GM19324 (cell line): ENCODE measurements around the gene RHOBTB1.
"Not testable (repeated sequence)": the region's sequence is repeated elsewhere in the genome, so short reads cannot be mapped to it uniquely, and the experiment has no call there.

Source experiments
- ATAC-seq: cut with Tn5 transposase; IDR thresholded peaks from one replicate; pipeline ENCODE4 v1.9.1; 2021; ENCODE audit warnings: mild to moderate bottlenecking, moderate library complexity; ENCODE audit not compliant: unreplicated experiment, low FRiP score

Gene RHOBTB1, protein sequence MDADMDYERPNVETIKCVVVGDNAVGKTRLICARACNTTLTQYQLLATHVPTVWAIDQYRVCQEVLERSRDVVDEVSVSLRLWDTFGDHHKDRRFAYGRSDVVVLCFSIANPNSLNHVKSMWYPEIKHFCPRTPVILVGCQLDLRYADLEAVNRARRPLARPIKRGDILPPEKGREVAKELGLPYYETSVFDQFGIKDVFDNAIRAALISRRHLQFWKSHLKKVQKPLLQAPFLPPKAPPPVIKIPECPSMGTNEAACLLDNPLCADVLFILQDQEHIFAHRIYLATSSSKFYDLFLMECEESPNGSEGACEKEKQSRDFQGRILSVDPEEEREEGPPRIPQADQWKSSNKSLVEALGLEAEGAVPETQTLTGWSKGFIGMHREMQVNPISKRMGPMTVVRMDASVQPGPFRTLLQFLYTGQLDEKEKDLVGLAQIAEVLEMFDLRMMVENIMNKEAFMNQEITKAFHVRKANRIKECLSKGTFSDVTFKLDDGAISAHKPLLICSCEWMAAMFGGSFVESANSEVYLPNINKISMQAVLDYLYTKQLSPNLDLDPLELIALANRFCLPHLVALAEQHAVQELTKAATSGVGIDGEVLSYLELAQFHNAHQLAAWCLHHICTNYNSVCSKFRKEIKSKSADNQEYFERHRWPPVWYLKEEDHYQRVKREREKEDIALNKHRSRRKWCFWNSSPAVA

DNA sequence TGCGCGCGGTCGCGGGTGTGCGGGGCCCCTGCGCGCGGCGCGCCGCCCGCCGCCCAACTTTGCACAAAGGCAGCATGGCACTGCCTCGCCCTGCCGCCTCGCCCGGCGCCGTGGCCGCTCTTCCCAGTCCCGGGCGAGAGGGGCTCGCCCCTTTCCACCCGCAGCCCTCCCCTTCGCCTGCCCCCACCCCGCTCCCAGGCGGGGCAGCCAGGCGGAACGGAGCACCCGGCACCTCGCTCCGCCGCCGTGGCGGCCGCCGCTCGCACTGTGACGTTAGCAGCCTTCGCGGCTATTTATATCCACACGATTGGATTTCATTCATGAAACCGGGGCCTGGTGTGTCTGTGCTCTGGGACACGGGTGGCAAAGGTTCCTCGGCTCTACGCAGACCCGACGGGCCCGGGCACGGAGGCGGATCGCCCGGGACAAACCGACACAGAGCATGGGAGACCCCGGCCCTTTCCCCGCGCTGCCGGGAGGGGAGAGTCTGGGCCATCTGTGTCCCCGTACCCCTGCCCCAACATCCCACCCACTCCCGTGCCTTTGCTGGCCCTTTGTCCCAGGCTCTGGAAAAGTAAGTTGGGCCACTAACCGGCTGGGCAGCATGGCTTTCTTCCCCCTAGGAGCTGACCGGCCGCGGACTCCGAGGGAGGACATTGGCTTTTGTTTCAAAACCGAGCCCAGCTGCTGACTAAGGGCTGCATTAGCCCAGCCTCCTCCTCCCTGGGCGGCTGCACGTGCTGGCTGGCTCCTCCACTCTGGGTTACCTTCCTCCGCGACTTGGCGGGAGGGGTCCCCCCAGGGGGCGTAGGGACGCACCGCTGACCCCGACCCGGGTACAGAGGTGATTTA, at the start of gene RHOBTB1:
Gene RHOBTB1 (minus strand): TSS at position 128 of the 852 bp plus-strand sequence. CDS start 32,643 bp downstream, outside the sequence.
- ATAC-seq, result peak; percentile 55

DNA sequence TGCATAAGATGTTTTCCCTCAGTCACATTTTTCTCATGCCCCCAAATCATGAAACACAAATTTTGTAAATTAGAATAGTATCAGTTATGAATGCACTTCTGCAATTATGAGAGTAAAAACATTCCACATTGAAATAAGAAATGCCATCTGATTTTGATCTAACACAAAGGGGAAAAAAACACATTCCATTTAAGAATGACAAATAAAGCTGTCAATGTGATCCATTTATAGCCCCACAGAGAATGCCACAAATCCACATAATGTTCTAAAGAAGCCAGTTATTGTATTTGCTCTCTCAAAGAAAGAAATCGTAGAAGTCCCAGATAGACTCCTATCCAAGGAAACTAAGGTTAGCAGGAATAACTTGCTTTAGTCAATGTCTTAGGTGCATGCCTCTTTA, 48.7 kb upstream of the RHOBTB1 start:
- ATAC-seq, result no peak

DNA sequence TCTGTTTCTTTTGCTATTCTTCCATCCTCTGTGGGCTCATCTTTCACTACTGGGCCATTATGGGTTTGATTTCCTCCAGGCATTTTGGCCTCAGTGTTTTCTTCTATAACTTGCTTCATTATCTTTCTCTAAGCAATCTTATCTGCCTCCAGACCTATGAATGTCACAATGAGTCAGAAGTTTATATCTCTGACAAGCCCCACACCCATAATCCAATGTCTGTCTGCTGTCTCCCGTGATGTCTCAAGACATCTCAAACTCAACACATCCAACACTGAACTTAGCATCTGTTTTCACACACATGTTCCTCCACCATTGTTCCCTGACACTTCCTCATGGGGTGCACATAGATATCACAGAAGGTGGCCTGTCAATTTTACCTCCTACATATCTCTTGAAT, 46.7 kb upstream of the RHOBTB1 start:
- ATAC-seq, result no peak

DNA sequence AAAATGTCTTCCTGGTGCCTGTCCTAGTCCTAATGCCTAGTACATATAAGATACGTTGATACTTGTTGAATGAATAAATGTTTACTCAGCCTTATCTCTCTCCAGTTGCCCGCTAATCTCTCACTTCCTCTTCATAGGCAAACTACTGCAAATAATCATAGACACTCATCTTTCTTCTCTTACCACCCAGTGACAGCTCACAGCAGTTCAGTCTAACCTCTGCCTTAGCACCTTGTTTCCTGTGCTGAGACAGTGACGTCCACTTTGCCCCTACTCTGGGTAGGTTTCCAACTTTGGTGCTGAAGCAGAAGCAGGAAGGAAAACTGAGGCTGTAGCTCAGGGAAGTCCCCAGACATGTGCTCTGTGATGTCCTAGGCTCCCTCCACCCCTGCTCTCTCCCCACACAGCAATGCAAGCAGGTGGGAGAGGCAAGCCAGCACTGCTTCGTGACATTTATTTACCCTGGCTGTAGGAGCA, 45.5 kb upstream of the RHOBTB1 start:
- peak; percentile 60 for ATAC-seq

DNA sequence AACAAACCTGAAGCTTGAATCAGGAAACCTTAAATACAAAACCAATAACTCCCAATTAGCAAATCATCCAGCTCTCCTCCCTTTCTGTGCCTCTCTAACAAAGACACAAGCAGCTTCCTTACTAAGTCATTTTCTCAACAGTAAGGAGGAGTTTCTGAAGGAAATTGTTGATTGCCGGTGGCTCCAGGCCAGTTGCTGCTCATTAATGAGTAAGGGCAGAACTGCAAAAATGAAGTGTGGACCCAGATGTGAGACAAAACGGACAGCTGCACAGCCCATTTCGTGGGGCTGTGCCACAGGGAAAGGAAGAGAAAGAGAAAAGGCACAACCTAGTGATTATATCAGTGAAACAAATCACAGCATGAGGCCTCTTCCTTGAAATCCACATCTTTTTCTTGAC, 42.8 kb upstream of the RHOBTB1 start:
- no peak for ATAC-seq

DNA sequence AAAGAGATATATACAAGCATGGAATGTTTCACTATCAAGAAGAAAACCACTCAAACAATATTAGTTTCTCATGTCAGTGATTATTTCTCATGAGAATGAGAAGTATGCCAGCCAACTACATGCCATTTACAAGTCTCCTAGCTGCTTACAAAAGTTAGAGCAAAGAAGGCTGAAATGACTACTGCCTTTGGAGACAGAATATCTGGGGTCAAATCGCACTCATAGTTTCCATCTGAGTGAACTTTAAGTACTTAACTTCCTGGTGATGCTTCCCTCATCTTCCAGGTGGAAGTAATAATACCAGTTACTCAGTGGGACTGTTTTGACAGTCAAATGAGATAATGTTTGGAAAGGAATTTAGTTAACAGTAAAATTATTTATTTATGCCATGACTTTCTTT, 42.0 kb upstream of the RHOBTB1 start:
- ATAC-seq, result no peak

DNA sequence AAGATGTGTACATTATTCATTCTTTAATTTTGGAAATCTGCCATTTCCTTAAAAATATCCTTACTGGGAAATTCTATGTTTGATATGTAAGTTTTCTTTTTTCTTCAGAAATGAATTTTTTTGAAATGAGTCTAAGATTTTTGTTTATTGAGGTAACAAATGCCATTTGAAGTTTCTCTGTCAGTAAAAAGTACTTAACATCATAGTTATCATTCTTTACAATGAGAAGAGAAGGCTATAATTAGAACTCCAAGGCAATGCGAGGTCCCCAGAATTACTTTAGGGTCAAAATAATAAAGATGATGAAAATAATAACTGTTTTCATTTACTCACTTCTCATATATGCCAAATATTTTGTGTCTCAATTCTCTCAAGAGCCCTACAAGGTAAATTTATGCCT, 37.0 kb upstream of the RHOBTB1 start:
- ATAC-seq, result no peak

DNA sequence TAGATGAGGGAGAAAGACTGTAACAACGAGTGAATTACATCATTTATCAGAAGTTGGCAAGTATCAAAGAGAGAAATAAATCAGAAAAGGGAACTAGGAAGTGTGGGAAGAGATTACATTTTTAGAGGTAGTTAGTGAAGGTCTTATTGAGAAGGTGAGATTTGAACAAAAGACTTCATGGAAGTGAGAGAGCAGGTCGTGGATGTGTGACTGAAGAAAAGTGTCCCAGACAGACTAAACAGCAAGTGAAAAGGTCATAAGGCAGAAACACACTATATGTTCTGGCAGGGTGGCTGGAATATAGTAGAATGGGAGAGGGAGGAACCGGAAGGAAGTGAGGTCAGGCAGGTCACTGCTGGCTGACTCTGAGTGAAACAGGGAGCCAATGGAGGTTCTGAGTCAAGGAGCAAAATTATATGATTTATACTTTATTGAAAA, 35.7 kb upstream of the RHOBTB1 start:
- ATAC-seq, result no peak

DNA sequence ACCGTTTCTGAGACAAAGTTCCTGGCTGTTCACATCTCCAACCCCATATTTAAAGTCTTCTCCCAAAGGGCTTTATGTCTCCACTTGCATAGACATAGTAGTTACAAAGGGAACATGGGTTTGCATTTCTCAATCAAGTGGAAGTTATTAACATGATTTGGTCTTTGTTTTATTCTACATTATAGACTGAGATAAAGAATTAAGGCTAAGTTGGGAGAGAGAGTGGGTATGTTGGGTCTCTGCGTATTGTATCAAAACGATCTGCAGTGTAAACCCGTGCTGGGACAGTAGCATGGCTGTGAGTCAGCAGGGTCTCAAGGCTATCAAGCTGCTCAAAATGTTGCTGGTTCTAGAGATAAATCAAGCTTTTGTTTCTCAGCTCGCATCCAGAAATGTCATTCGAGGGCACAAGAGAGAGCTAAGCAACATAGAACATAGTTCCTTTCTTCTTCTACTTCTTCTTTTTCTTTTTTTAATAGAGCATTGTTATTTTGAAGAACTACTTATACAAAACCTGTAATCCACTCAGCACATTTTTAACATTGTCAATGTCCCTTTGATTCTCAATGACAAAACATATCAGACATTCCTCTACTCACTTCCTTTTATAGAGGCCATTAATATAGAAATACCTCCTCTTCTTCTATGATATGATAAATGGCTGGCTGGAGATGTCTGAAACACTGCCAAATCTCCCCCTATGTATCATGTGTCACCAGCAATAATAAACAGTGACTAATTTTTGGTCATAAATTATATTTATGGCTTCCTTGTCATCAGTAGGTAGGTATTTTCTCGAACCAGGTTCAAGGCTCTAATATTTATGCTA, 34.5 kb upstream of the RHOBTB1 start:
- no peak for ATAC-seq

DNA sequence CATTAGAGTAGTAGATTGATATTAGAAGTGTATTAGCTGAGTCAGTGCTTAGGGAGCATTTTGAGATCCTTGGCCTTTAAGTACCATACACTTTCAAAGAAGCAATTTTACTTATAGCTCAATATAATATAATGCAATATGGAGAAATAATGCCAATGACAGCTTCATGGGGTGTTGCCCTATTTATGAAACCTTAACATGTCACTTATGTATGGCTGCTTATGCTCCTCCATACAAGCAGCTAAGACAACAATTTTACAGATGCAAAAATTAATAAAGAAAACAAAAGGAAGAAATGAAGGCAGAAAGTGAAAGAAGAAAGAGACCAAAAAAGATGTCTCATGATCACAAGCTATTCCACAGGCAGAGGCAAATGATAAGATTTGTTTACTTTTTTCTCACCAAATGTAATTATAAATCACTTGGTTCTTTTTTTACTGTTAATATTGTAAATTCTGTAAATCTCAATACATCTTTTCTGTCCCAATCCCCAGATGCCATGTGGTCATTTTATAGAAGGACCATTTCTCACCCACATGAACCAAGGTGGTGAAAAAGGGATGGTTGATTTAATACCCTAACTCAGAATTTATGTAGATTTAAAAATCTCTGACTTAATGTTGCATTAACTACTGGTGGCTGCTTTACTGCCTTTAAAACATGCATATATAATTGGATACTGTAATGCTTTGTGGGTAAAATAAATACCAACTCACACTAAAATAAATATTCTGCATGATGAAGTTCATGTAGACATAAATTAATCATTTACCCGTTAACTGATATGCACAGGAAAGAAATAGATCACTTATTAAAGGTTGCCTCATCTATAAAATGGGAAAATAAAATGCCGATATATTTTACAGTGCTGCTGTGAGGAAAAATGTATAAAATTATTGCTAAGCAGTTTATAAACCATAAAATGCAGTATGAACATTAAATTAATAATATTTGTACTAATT, 33.5 kb upstream of the RHOBTB1 start:
- ATAC-seq, result no peak

DNA sequence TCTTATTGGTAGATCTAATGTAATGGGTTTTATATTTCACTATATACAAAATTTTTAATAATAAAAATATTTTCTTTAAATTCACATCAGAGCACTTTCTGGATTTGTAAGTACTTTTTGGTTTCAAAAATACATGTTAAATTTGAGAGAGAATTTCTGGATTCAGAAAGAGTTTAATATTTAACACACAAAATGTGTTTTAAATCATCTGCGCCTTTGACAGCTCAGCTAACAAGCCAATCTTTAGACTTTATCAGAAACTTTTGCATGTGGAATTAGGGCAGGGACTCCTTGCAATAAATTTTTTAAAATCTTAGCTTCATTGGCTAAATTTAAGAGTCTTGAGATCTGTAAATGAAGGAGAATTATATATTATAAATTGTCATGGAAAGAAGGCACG, 32.7 kb upstream of the RHOBTB1 start:
- no peak for ATAC-seq

DNA sequence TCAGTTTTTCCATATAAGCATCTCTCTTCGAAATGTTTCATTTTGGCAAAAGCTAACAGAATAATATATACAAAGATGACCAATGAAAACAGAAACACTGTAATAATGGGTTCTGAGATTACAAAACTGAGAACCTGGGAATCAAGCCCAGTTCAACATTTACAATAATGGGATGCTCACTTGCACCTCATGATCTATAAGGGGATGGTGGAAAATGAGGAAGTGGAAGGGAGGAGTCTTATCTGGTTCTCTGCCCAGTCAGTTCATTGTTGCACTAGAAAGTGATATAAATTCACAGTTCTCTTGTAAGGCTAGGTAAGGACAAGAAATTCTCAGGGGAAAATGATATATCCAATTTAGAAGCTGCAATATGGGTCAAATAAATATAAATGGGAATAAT, 31.7 kb upstream of the RHOBTB1 start:
- ATAC-seq, result no peak

DNA sequence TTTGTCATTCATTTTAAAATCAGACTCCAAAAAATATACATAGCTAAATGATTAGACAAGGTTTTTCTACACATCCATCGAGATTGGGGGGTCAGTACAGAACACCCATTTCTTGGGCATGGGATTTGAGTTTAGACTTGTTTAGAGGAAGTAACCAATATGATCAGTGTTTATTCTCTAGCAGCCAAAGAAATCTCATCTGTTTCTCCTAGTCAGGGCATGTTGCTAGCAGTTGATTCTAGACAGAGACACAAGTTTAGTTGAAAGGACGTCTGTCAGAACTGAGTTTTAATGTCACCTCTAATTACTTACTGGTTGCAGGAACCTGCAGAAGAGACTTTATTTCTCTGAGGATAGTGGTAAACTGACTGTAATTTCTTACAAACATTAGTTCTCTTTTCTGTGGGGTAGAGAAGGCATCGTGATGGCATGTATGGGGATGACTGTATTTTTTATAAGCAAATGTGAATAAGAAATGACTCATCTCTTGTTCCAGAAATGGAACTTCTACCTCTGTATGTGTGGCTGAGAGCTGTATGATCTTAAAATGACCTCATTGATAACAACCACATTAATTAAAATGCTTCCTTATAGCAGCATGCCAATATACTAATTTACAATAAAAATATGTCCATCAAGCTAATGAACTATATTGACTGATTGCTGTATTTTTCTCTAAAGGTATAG, 30.6 kb upstream of the RHOBTB1 start:
- ATAC-seq, result no peak

DNA sequence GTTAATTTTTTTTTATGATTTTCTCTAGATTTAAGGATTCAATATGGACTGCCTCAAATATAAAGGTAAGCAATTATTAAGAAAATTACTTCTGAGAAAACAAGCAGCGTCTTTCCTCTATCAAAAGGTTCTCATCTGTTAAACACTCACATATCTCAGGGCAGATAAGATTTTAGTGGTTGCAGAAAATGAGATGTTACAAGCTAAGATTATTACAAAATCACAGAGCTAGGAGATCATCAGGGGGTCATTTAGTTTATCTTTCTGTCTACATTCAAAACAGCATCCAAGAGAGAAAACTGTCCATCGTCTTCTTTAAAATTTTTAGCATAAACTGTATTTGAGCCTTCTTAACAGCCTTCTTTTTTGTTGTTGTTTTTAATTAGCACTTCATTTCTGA, 29.1 kb upstream of the RHOBTB1 start:
- no peak for ATAC-seq

DNA sequence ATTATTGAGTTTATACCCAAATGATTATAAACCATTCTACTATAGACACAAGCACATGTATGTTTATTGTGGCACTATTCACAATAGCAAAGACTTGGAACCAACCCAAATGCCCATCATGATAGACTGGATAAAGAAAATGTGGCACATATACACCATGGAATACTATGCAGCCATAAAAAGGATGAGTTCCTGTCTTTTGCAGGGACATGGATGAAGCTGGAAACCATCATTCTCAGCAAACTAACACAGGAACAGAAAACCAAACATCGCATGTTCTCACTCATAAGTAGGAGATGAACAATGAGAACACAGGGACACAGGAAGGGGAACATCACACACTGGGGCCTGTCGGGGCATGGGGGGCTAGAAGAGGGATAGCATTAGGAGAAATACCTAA, 28.2 kb upstream of the RHOBTB1 start:
- not testable (repeated sequence) for ATAC-seq

DNA sequence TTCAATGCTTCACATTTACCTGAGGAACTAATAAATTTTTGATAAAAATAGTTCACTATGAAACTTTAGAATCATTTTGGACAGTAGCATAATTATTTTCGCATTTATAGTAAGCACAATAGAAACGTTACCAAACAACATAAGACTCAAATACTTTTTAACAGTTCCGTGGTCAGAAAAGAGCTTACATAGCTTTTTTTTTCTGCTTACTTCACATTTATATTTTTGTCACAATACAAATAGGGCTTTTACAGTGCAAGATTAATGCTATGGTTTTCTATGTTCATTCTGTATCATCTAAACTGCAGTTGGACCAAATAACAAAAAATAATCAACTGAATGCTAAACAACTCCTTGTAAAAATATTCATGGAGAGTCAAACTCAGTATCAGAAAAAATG, 26.5 kb upstream of the RHOBTB1 start:
- no peak for ATAC-seq

DNA sequence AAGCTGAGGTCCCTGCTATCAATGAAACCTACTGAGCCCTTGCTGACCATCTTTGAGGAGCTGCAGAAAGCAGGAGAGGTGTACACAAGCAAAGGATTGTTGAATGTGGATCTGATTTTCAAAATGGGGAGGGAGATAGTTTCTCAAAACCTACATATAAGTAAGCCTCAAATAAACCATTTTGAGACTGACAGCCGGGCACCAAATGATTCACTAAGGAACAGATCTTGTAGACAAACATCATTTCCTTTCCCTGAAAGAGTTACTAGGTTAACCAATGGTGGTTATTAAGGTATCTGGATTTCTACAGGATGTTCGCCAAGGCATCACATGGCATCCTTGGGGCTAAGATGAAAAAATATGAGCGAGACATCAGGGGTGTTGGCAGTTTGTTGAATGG, 24.5 kb upstream of the RHOBTB1 start:
- no peak for ATAC-seq

DNA sequence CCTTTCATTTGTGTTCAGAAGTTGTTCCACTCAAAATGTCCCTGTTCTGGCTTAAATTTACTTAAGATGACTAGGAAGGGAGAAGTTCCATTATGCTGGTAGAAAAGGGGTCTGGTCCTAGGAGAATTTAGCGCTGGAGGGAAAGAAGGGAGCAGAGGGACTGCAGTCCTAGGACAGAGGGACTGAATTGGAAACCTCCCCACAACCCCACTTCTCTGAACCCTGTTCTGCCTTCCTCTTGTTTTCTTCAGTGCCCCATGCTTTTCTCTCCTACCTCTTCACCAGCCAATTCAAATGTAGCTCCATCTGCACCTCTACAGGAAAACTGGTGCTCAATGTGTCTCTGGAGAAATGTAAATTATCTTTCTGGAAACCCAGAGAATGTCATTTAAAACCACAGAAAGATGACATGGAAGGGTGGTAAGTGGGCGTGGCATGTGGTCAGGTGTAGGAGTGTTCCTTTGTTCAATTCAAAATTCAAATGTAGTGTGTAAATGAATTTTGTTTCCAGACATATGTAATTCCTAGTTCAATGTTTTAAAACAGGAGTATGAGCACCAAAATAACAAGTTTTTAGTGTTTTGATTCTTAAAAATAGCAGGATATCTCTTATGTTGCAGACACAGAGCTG, 24.0 kb upstream of the RHOBTB1 start:
- no peak for ATAC-seq
